ENCODE measurements around the gene SSBP4.
A peak's percentile ranks its signal among the peaks of the same experiment; 100 is the strongest.

The SSBP4 gene

GRCh38 chr19:18437491-18438330 lies 18.5 kb downstream of the SSBP4 start, which contains the start of gene ISYNA1:
Gene ISYNA1 (minus strand): TSS chr19:18438133. CDS start chr19:18437979, 154 bp downstream.
- Histone ChIP-seq H3K36me3 (replicated peaks) (peaks cover 16% of the 10 kb centered on the region), H3K27ac (peak within 1 kb of the TSS; percentile 21), H3K27me3 (replicated peaks) (no peaks in the 10 kb centered on the region), H3K4me3 (ENCODE audit: low read depth, low read length) (peak within 1 kb of the TSS; percentile 58)
- no peak for TF ChIP-seq CTCF (IDR thresholded peaks at IDR 0.05; ENCODE audit: low read depth, low read length, missing control alignments)
- DNase-seq = peak; percentile 42
- in situ Hi-C loops (cut with HindIII; ENCODE audit: low pct_ligation_motif_present, low sequenced_read_pairs) = no loop called here

GRCh38 chr19:18438331-18439024 lies 19.3 kb downstream of the SSBP4 start:
- Histone ChIP-seq H3K4me3 (ENCODE audit: low read depth, low read length) (peak overlapping the region; percentile 58), H3K27me3 (replicated peaks) (no peaks in the 10 kb centered on the region), H3K27ac (peak overlapping the region; percentile 21), H3K36me3 (replicated peaks) (peaks cover 17% of the 10 kb centered on the region)
- in situ Hi-C loops (cut with HindIII; ENCODE audit: low pct_ligation_motif_present, low sequenced_read_pairs) = no loop called here
- DNase-seq = peak; percentile 38
- TF ChIP-seq CTCF (IDR thresholded peaks at IDR 0.05; ENCODE audit: low read depth, low read length, missing control alignments) = no peak

- H3K27me3 ChIP-seq (replicated peaks) = no peaks in the 10 kb centered on the region
- in situ Hi-C loops (cut with HindIII; ENCODE audit: low pct_ligation_motif_present, low sequenced_read_pairs) = no loop called here
- H3K27ac ChIP-seq = peak overlapping the region; percentile 21
- peak; percentile 32 for TF ChIP-seq CTCF (IDR thresholded peaks at IDR 0.05; ENCODE audit: low read depth, low read length, missing control alignments)
- peak; percentile 68 for DNase-seq
- peaks cover 25% of the 10 kb centered on the region for H3K36me3 ChIP-seq (replicated peaks)
- H3K4me3 ChIP-seq (ENCODE audit: low read depth, low read length) = no peak overlapping the region
Measured at GRCh38 chr19:18439025-18439909, 20.1 kb downstream of the SSBP4 start.

GRCh38 chr19:18439910-18440237 lies 20.7 kb downstream of the SSBP4 start:
- H3K27ac ChIP-seq = no peak overlapping the region
- TF ChIP-seq CTCF (IDR thresholded peaks at IDR 0.05; ENCODE audit: low read depth, low read length, missing control alignments) = no peak
- H3K27me3 ChIP-seq (replicated peaks) = no peaks in the 10 kb centered on the region
- H3K4me3 ChIP-seq (ENCODE audit: low read depth, low read length) = no peak overlapping the region
- peaks cover 31% of the 10 kb centered on the region for H3K36me3 ChIP-seq (replicated peaks)
- no peak for DNase-seq
- in situ Hi-C loops (cut with HindIII; ENCODE audit: low pct_ligation_motif_present, low sequenced_read_pairs) = no loop called here

GRCh38 chr19:18440415-18440877 lies 21.2 kb downstream of the SSBP4 start:
- peaks cover 27% of the 10 kb centered on the region for H3K36me3 ChIP-seq (replicated peaks)
- TF ChIP-seq CTCF (IDR thresholded peaks at IDR 0.05; ENCODE audit: low read depth, low read length, missing control alignments) = peak; percentile 49
- no peak overlapping the region for H3K27ac ChIP-seq
- H3K27me3 ChIP-seq (replicated peaks) = no peaks in the 10 kb centered on the region
- no peak overlapping the region for H3K4me3 ChIP-seq (ENCODE audit: low read depth, low read length)
- in situ Hi-C loops (cut with HindIII; ENCODE audit: low pct_ligation_motif_present, low sequenced_read_pairs) = no loop called here
- DNase-seq = no peak
